HepG2 (cell line): Measurements from ENCODE around the gene BLOC1S4. TPM values are rescaled to one million over a fixed set of nuclear protein-coding genes. Genes with fewer than 3 reads are reported as not detected.
A peak's percentile ranks its signal among the peaks of the same experiment; 100 is the strongest.

Experiments used
- AKAP8 ChIP-seq: sonication (generic); formaldehyde crosslinking; IDR thresholded peaks from 2 replicates; pipeline ENCODE4 v1.5.1; 2020; ENCODE audit warnings: mild to moderate bottlenecking, missing genetic modification reagents
- CCAR2 ChIP-seq: fragments of 200-400 bp; formaldehyde crosslinking; optimal IDR thresholded peaks from 2 replicates; pipeline ENCODE3; 2018; ENCODE audit warnings: low read depth, mild to moderate bottlenecking, low read length, moderate library complexity
- CCDC6 ChIP-seq: sonication (generic); formaldehyde crosslinking; IDR thresholded peaks from 2 replicates; pipeline ENCODE4 v1.8.1; 2022; ENCODE audit warnings: mild to moderate bottlenecking, missing genetic modification reagents, moderate library complexity
- KLF16 ChIP-seq, 2 experiments: sonication (generic) in 1 of 2; formaldehyde crosslinking in 1 of 2; IDR thresholded peaks; 2 replicates each; pipeline versions ENCODE4 v1.6.1 to v1.8.0; 2016 to 2023; ENCODE audit warnings: missing genetic modification reagents in 2 of 2, missing compliant biosample characterization in 1 of 2
- MTF1 ChIP-seq: sonication (generic); formaldehyde crosslinking; IDR thresholded peaks from 2 replicates; pipeline ENCODE4 v1.5.0; 2020; ENCODE audit warnings: missing genetic modification reagents
- NFIB ChIP-seq: sonication (generic); formaldehyde crosslinking; IDR thresholded peaks from 2 replicates; pipeline ENCODE4 v1.9.0; 2021; ENCODE audit warnings: missing genetic modification reagents, mild to moderate bottlenecking, borderline replicate concordance
- RORA ChIP-seq: sonication (generic); formaldehyde crosslinking; IDR thresholded peaks from 2 replicates; pipeline ENCODE4 v1.5.0; 2020; ENCODE audit warnings: mild to moderate bottlenecking, missing genetic modification reagents, moderate library complexity
- SIN3B ChIP-seq: fragments of 150-350 bp; IDR thresholded peaks from 2 replicates; pipeline ENCODE4 v1.6.1; 2014; ENCODE audit warnings: low read length
- ZFP36L1 ChIP-seq: sonication (generic); formaldehyde crosslinking; IDR thresholded peaks from 2 replicates; pipeline ENCODE4 v1.8.0; 2022; ENCODE audit warnings: mild to moderate bottlenecking, missing genetic modification reagents, moderate library complexity
- ZNF224 ChIP-seq: sonication (generic); formaldehyde crosslinking; IDR thresholded peaks from 2 replicates; pipeline ENCODE4 v1.5.0; 2020; ENCODE audit warnings: mild to moderate bottlenecking, missing genetic modification reagents
- ZNF296 ChIP-seq: sonication (generic); formaldehyde crosslinking; conservative IDR thresholded peaks from 2 replicates; pipeline ENCODE4 v1.5.0; 2020; ENCODE audit warnings: mild to moderate bottlenecking, missing genetic modification reagents
- ZNF441 ChIP-seq: sonication (generic); formaldehyde crosslinking; IDR thresholded peaks from 2 replicates; pipeline ENCODE4 v1.7.0; 2021; ENCODE audit warnings: missing genetic modification reagents, borderline replicate concordance
- ZNF460 ChIP-seq: sonication (generic); formaldehyde crosslinking; IDR thresholded peaks from 2 replicates; pipeline ENCODE4 v1.5.1; 2020; ENCODE audit warnings: missing genetic modification reagents, mild to moderate bottlenecking, borderline replicate concordance
- ZNF850 ChIP-seq: sonication (generic); formaldehyde crosslinking; conservative IDR thresholded peaks from 2 replicates; pipeline ENCODE4 v1.9.0; 2021; ENCODE audit warnings: mild to moderate bottlenecking, missing genetic modification reagents
- ZNF891 ChIP-seq: sonication (generic); formaldehyde crosslinking; IDR thresholded peaks from 2 replicates; pipeline ENCODE4 v1.5.0; 2020; ENCODE audit warnings: mild to moderate bottlenecking, missing genetic modification reagents
- ZSCAN30 ChIP-seq: sonication (generic); formaldehyde crosslinking; IDR thresholded peaks from 2 replicates; pipeline ENCODE4 v1.5.0; 2020; ENCODE audit warnings: mild to moderate bottlenecking, missing genetic modification reagents
- polyA plus RNA-seq, 8 experiments: library from polyadenylated mRNA; depleted of rRNA in 3 of 8; stranded (reverse) in 7 of 8; unstranded in 1 of 8; fragments of >200 nt; fragmentation: Illumina TruSeq in 4 of 8; extraction: Trizol in 4 of 8; gene quantifications; 2 replicates each; pipeline versions ENCODE4 v1.2.1 to v1.2.3, GENCODE V29; 2011 to 2016; ENCODE audit warnings: low read depth in 4 of 8, missing spikeins in 1 of 8, mixed read lengths in 1 of 8; ENCODE audit not compliant: insufficient read depth in 1 of 8
- total RNA-seq, 5 experiments: library from RNA; depleted of rRNA; stranded (reverse); fragments of >200 nt; fragmentation: Illumina TruSeq; extraction: Trizol; gene quantifications; 2 replicates each; pipeline ENCODE4 v1.2.3, GENCODE V29; 2016; ENCODE audit warnings: low read depth in 1 of 5
- TF ChIP-seq, protein P1 (sequence below): sonication (generic); formaldehyde crosslinking; IDR thresholded peaks from 2 replicates; pipeline ENCODE4 v1.5.0; 2020; ENCODE audit warnings: mild to moderate bottlenecking, missing genetic modification reagents
- TF ChIP-seq, protein P2 (sequence below): fragments of 450-650 bp; IDR thresholded peaks from 2 replicates; pipeline ENCODE4 v1.6.1; 2017
- TF ChIP-seq, protein P3 (sequence below): sonication (generic); formaldehyde crosslinking; IDR thresholded peaks from 2 replicates; pipeline ENCODE4 v1.4.0; 2020; ENCODE audit warnings: missing genetic modification reagents
- TF ChIP-seq, protein P4 (sequence below): sonication (generic); formaldehyde crosslinking; conservative IDR thresholded peaks from 2 replicates; pipeline ENCODE4 v1.8.0; 2022; ENCODE audit warnings: low read depth, missing genetic modification reagents
- TF ChIP-seq, protein P5 (sequence below): sonication (generic); formaldehyde crosslinking; IDR thresholded peaks from 2 replicates; pipeline ENCODE4 v1.8.0; 2022; ENCODE audit warnings: mild to moderate bottlenecking, missing genetic modification reagents, moderate library complexity

Gene BLOC1S4
- total and polyA plus RNA-seq, 2 of the 13 experiments (the other 11 are each of a cell fraction or from before 2014, with no cell fraction given): 15.5 to 20.9 TPM

DNA sequence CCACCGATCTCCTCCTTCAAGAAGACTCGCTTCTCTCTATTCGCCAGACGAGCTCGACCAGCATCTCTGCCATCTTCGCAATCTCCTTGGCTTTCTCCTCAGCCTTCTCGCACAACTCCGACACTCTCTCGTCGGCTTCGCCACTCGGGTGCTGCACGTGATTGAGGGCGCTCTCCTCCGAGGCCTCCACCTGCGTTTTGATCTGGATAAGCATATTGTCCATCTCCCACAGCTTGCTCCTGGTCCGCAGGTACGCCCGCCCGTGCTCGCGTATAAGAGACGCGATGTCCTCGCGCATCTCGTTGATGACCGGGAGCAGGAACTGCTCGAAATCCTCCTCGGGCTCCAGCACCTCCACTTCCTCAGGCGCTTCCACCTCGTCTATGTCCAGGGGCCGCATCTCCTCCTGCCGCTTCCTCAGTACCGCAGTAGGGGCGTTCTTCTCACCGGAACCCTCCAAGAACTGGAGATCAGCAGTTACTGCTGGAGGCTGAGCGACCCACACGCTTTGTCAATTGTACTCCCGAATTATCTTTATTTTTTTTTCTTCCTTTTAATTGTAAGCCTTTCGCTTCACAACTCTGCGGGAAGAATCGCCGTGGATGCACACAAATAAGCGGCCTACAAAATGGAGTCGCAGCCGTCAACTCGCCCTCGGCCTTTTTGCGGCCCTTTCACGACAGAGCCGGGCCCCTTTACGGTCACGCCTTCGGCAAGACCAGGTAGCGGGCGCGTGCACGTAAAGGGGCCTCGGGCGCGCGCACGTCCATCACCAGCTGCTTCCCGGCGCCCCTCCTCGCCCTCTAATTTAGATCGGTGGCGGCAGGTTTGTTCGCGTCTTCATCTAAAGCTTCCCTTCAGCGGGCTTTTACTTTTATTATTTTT, 6.5 kb upstream of the BLOC1S4 start, which contains the start of gene MRFAP1L1 (continued):
- TF ChIP-seq NFIB (CRISPR knock-in tag) (no peak), ZNF296 (CRISPR knock-in tag) (no peak; the same call in 1 of the 2 replicates), ZNF460 (no peak), RORA (CRISPR knock-in tag) (no peak), ZNF441 (no peak), MTF1 (CRISPR knock-in tag) (no peak), KLF16 (CRISPR knock-in tag; IDR thresholded peaks at IDR 0.05) (peak in 1 of 2 experiments; percentile 22; a peak in 1 of 4 replicates), SIN3B (no peak), CCAR2 (no peak), AKAP8 (CRISPR knock-in tag) (no peak), ZSCAN30 (CRISPR knock-in tag) (no peak), CCDC6 (CRISPR knock-in tag) (peak; percentile 58), ZFP36L1 (no peak), ZNF850 (CRISPR knock-in tag) (no peak), ZNF891 (CRISPR knock-in tag) (peak; percentile 77), ZNF224 (no peak; the same call in 1 of the 2 replicates)
- TF ChIP-seq, protein P1, sequence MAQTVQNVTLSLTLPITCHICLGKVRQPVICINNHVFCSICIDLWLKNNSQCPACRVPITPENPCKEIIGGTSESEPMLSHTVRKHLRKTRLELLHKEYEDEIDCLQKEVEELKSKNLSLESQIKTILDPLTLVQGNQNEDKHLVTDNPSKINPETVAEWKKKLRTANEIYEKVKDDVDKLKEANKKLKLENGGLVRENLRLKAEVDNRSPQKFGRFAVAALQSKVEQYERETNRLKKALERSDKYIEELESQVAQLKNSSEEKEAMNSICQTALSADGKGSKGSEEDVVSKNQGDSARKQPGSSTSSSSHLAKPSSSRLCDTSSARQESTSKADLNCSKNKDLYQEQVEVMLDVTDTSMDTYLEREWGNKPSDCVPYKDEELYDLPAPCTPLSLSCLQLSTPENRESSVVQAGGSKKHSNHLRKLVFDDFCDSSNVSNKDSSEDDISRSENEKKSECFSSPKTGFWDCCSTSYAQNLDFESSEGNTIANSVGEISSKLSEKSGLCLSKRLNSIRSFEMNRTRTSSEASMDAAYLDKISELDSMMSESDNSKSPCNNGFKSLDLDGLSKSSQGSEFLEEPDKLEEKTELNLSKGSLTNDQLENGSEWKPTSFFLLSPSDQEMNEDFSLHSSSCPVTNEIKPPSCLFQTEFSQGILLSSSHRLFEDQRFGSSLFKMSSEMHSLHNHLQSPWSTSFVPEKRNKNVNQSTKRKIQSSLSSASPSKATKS (CRISPR knock-in tag): no peak
- TF ChIP-seq, protein P2, sequence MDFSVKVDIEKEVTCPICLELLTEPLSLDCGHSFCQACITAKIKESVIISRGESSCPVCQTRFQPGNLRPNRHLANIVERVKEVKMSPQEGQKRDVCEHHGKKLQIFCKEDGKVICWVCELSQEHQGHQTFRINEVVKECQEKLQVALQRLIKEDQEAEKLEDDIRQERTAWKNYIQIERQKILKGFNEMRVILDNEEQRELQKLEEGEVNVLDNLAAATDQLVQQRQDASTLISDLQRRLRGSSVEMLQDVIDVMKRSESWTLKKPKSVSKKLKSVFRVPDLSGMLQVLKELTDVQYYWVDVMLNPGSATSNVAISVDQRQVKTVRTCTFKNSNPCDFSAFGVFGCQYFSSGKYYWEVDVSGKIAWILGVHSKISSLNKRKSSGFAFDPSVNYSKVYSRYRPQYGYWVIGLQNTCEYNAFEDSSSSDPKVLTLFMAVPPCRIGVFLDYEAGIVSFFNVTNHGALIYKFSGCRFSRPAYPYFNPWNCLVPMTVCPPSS: no peak
- TF ChIP-seq, protein P3, sequence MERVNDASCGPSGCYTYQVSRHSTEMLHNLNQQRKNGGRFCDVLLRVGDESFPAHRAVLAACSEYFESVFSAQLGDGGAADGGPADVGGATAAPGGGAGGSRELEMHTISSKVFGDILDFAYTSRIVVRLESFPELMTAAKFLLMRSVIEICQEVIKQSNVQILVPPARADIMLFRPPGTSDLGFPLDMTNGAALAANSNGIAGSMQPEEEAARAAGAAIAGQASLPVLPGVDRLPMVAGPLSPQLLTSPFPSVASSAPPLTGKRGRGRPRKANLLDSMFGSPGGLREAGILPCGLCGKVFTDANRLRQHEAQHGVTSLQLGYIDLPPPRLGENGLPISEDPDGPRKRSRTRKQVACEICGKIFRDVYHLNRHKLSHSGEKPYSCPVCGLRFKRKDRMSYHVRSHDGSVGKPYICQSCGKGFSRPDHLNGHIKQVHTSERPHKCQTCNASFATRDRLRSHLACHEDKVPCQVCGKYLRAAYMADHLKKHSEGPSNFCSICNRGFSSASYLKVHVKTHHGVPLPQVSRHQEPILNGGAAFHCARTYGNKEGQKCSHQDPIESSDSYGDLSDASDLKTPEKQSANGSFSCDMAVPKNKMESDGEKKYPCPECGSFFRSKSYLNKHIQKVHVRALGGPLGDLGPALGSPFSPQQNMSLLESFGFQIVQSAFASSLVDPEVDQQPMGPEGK (CRISPR knock-in tag): no peak
- TF ChIP-seq, protein P4, sequence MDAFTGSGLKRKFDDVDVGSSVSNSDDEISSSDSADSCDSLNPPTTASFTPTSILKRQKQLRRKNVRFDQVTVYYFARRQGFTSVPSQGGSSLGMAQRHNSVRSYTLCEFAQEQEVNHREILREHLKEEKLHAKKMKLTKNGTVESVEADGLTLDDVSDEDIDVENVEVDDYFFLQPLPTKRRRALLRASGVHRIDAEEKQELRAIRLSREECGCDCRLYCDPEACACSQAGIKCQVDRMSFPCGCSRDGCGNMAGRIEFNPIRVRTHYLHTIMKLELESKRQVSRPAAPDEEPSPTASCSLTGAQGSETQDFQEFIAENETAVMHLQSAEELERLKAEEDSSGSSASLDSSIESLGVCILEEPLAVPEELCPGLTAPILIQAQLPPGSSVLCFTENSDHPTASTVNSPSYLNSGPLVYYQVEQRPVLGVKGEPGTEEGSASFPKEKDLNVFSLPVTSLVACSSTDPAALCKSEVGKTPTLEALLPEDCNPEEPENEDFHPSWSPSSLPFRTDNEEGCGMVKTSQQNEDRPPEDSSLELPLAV (CRISPR knock-in tag): no peak
- TF ChIP-seq, protein P5, sequence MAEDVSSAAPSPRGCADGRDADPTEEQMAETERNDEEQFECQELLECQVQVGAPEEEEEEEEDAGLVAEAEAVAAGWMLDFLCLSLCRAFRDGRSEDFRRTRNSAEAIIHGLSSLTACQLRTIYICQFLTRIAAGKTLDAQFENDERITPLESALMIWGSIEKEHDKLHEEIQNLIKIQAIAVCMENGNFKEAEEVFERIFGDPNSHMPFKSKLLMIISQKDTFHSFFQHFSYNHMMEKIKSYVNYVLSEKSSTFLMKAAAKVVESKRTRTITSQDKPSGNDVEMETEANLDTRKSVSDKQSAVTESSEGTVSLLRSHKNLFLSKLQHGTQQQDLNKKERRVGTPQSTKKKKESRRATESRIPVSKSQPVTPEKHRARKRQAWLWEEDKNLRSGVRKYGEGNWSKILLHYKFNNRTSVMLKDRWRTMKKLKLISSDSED: no peak
